Smooth muscle cell (in vitro differentiated cells): ENCODE measurements around the gene SHCBP1L. TPM values are rescaled to one million over a fixed set of nuclear protein-coding genes. Genes with fewer than 3 reads are reported as not detected.

Experiments
- DNase-seq: peaks from one replicate; lab custom pipeline; 2025; ENCODE audit not compliant: unreplicated experiment; lab: John Stamatoyannopoulos, UW
- H2AFZ ChIP-seq: fragments of 200-600 bp; sonication (generic); 2 replicates; pipeline ENCODE4 v1.6.0; 2016; ENCODE audit warnings: antibody characterized with exemption, low read depth, mild to moderate bottlenecking
- H3F3A ChIP-seq: fragments of 200-600 bp; sonication (generic); 2 replicates; pipeline ENCODE4 v1.6.0; 2017; ENCODE audit warnings: antibody characterized with exemption, low read depth
- H3K27ac ChIP-seq: fragments of 200-600 bp; sonication (generic); 2 replicates; pipeline ENCODE4 v1.5.1; 2016; ENCODE audit warnings: low read depth, mild to moderate bottlenecking
- H3K27me3 ChIP-seq: fragments of 200-600 bp; sonication (generic); 2 replicates; pipeline ENCODE4 v1.6.1; 2016; ENCODE audit warnings: low read depth, mild to moderate bottlenecking
- H3K36me3 ChIP-seq: fragments of 200-600 bp; sonication (generic); 2 replicates; pipeline ENCODE4 v1.5.1; 2016; ENCODE audit warnings: low read depth
- H3K4me1 ChIP-seq: fragments of 200-600 bp; sonication (generic); 2 replicates; pipeline ENCODE4 v1.5.1; 2016; ENCODE audit warnings: low read depth
- H3K4me2 ChIP-seq: fragments of 200-600 bp; sonication (generic); 2 replicates; pipeline ENCODE4 v1.6.0; 2016; ENCODE audit warnings: mild to moderate bottlenecking
- H3K4me3 ChIP-seq: fragments of 200-600 bp; sonication (generic); 2 replicates; pipeline ENCODE4 v1.5.1; 2016; ENCODE audit warnings: mild to moderate bottlenecking
- H3K79me2 ChIP-seq: fragments of 200-600 bp; sonication (generic); 2 replicates; pipeline ENCODE4 v1.6.0; 2016; ENCODE audit warnings: low read depth, mild to moderate bottlenecking
- H3K9ac ChIP-seq: fragments of 200-600 bp; sonication (generic); 2 replicates; pipeline ENCODE4 v1.6.0; 2016; ENCODE audit warnings: low read depth
- H3K9me3 ChIP-seq: fragments of 200-600 bp; sonication (generic); replicated peaks from 2 replicates; pipeline ENCODE4 v1.5.1; 2016; ENCODE audit warnings: low read depth
- H4K20me1 ChIP-seq: fragments of 200-600 bp; sonication (generic); 2 replicates; pipeline ENCODE4 v1.6.0; 2016; ENCODE audit warnings: low read depth
- WGBS: methylation state at CpG from one replicate; pipeline ENCODE4 v1.1.7; 2016; ENCODE audit warnings: low lambda C conversion rate; 5-methylcytosine and 5-hydroxymethylcytosine counted together
- polyA plus RNA-seq: library from polyadenylated mRNA; unstranded; fragments of >200 nt; fragmentation: Nextera tagmentation; extraction: Ambion mirVana; gene quantifications from 2 replicates; pipeline ENCODE4 v1.2.1, GENCODE V29; 2016
- total RNA-seq: library from RNA; depleted of rRNA; stranded (reverse); fragments of >200 nt; gene quantifications from 2 replicates; pipeline ENCODE4 v1.2.3, GENCODE V29; 2014
- TF ChIP-seq, protein P1 (sequence below): fragments of 200-600 bp; sonication (generic); IDR thresholded peaks from 2 replicates; pipeline ENCODE4 v1.5.1; 2017; ENCODE audit warnings: borderline replicate concordance, mild to moderate bottlenecking, antibody characterized with exemption; ENCODE audit not compliant: insufficient read depth, poor library complexity, severe bottlenecking

SHCBP1L gene
- total and polyA plus RNA-seq, 2 experiments from 2014 or later: not detected

DNA sequence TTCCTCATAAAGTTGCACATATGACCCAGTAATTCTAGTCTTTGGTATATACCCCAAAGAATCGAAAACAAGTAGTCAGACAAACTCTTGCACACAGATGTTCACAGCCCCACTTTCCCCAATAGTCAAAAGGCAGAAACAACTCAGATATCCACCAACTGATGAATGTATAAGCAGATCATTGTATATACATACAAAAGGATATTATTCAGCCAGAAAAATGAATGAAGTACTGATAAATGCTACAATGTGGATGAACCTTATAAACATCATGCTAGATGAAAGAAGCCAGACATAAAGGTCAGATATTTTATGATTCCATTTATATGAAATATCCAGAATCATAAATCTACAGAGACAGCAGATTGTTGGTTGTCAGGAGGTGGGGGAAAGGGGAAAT lies 27.3 kb downstream of the SHCBP1L start:
- Histone ChIP-seq H3K79me2 (no peaks in the 10 kb centered on the region), H3K9me3 (no peaks in the 10 kb centered on the region), H3K4me1 (no peaks in the 10 kb centered on the region), H3K4me2 (no peak overlapping the region), H3K27me3 (peaks cover 5% of the 10 kb centered on the region), H3K4me3 (no peak overlapping the region), H4K20me1 (no peaks in the 10 kb centered on the region), H2AFZ (no peak overlapping the region), H3K9ac (no peak overlapping the region), H3F3A (no peaks in the 10 kb centered on the region), H3K27ac (no peak overlapping the region), H3K36me3 (no peaks in the 10 kb centered on the region)
- TF ChIP-seq, protein P1, sequence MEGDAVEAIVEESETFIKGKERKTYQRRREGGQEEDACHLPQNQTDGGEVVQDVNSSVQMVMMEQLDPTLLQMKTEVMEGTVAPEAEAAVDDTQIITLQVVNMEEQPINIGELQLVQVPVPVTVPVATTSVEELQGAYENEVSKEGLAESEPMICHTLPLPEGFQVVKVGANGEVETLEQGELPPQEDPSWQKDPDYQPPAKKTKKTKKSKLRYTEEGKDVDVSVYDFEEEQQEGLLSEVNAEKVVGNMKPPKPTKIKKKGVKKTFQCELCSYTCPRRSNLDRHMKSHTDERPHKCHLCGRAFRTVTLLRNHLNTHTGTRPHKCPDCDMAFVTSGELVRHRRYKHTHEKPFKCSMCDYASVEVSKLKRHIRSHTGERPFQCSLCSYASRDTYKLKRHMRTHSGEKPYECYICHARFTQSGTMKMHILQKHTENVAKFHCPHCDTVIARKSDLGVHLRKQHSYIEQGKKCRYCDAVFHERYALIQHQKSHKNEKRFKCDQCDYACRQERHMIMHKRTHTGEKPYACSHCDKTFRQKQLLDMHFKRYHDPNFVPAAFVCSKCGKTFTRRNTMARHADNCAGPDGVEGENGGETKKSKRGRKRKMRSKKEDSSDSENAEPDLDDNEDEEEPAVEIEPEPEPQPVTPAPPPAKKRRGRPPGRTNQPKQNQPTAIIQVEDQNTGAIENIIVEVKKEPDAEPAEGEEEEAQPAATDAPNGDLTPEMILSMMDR: no peak
- 81% methylated on average over 1 of the region's 1 CpG for WGBS
- DNase-seq: no peak

GRCh38 chr1:182917378-182917777 lies 35.6 kb downstream of the SHCBP1L start:
- Histone ChIP-seq H2AFZ (no peak overlapping the region), H3K9ac (no peak overlapping the region), H3K27ac (no peak overlapping the region), H4K20me1 (no peaks in the 10 kb centered on the region), H3K79me2 (no peaks in the 10 kb centered on the region), H3K4me1 (no peaks in the 10 kb centered on the region), H3K4me2 (no peak overlapping the region), H3F3A (no peaks in the 10 kb centered on the region), H3K9me3 (no peaks in the 10 kb centered on the region), H3K4me3 (no peak overlapping the region), H3K27me3 (no peaks in the 10 kb centered on the region), H3K36me3 (no peaks in the 10 kb centered on the region)
- 71% methylated on average over 3 of the region's 3 CpGs for WGBS
- DNase-seq: no peak
- TF ChIP-seq, protein P1: no peak

DNA sequence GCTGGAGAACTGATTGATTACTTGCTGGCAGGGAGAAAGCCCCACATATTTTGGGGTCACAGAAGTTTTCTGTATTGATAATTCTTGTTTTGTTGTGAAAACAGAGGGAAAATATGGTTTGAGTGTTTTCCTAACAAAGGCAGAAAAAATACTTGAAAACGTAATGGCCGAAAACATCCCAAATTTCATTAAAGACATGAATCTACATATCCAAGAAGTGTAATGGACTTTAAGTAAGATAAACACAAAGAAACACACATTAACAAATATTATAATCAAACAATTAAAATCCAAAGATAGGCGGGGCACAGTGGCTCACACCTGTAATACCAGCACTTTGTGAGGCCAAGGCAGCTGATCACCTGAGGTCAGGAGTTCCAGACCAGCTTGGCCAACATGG lies 39.6 kb downstream of the SHCBP1L start:
- DNase-seq: no peak

DNA sequence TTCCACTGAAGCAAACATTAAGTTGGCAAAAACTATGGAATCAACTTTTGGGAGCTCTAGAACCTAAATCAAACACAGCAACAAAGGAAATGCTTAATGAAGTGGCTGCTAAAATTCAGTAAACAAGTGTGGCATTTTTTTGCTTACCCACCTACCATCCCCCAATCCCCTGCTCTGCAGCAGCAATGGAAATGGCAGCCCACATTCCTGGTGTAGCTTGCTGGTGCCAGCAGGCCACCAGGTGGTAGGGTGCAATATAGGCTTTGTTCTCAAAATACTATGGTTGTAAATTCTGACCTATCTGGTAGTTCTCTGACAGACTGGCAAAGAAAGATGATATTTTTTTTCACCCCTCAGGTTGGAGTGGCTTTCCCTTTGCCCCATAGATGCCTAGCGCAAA lies 42.8 kb downstream of the SHCBP1L start:
- no peaks in the 10 kb centered on the region for H3K27me3 ChIP-seq
- no peaks in the 10 kb centered on the region for H3F3A ChIP-seq
- no peak overlapping the region for H3K27ac ChIP-seq
- no peak overlapping the region for H3K4me3 ChIP-seq
- TF ChIP-seq, protein P1: no peak
- H3K36me3 ChIP-seq: no peaks in the 10 kb centered on the region
- H3K9ac ChIP-seq: no peak overlapping the region
- H3K79me2 ChIP-seq: no peaks in the 10 kb centered on the region
- H3K4me2 ChIP-seq: no peak overlapping the region
- no peaks in the 10 kb centered on the region for H4K20me1 ChIP-seq
- WGBS: 100% methylated on average over 1 of the region's 1 CpG
- no peaks in the 10 kb centered on the region for H3K4me1 ChIP-seq
- no peaks in the 10 kb centered on the region for H3K9me3 ChIP-seq
- H2AFZ ChIP-seq: no peak overlapping the region
- DNase-seq: no peak

More for the DNA sequence above, 39.6 kb downstream of the SHCBP1L start:
- 97% methylated on average over 3 of the region's 3 CpGs for WGBS
- no peaks in the 10 kb centered on the region for H3K9me3 ChIP-seq
- H3K27ac ChIP-seq: no peak overlapping the region
- TF ChIP-seq, protein P1: no peak
- no peaks in the 10 kb centered on the region for H3K4me1 ChIP-seq
- no peaks in the 10 kb centered on the region for H3K36me3 ChIP-seq
- no peak overlapping the region for H2AFZ ChIP-seq
- no peaks in the 10 kb centered on the region for H4K20me1 ChIP-seq
- H3K79me2 ChIP-seq: no peaks in the 10 kb centered on the region
- H3K9ac ChIP-seq: no peak overlapping the region
- H3K4me3 ChIP-seq: no peak overlapping the region
- H3K27me3 ChIP-seq: no peaks in the 10 kb centered on the region
- H3K4me2 ChIP-seq: no peak overlapping the region
- no peaks in the 10 kb centered on the region for H3F3A ChIP-seq
